Neural progenitor cell (in vitro differentiated cells): Measurements from ENCODE around the gene PSMG1.

Experiments used
- EZH2phosphoT487 ChIP-seq: fragments of 200-600 bp; sonication (generic); IDR thresholded peaks from 2 replicates; pipeline ENCODE4 v1.6.1; 2017; ENCODE audit warnings: antibody characterized with exemption
- TF ChIP-seq, protein P1 (sequence below): fragments of 200-600 bp; sonication (generic); IDR thresholded peaks from 2 replicates; pipeline ENCODE4 v1.5.1; 2017; ENCODE audit warnings: antibody characterized with exemption, mild to moderate bottlenecking

DNA sequence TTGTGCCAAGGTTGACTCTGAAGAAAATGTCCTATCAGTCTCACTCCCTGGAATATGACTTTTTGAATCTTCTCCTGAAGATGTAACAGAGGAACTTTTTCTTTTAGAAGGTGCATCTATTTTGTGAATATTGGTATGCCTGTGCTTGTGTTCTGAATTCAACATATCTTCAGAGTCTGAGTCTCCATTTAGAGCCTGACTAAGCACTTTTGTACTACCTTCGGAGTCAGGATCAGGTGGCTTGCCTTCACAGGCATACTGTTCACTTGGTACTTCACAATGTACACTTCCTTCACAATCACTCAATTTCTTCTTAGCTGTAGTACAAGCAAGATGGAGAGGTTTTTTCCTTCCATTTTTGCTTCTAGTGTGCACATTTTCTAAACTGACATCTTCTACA lies 13.6 kb upstream of the PSMG1 start:
- TF ChIP-seq, protein P1, sequence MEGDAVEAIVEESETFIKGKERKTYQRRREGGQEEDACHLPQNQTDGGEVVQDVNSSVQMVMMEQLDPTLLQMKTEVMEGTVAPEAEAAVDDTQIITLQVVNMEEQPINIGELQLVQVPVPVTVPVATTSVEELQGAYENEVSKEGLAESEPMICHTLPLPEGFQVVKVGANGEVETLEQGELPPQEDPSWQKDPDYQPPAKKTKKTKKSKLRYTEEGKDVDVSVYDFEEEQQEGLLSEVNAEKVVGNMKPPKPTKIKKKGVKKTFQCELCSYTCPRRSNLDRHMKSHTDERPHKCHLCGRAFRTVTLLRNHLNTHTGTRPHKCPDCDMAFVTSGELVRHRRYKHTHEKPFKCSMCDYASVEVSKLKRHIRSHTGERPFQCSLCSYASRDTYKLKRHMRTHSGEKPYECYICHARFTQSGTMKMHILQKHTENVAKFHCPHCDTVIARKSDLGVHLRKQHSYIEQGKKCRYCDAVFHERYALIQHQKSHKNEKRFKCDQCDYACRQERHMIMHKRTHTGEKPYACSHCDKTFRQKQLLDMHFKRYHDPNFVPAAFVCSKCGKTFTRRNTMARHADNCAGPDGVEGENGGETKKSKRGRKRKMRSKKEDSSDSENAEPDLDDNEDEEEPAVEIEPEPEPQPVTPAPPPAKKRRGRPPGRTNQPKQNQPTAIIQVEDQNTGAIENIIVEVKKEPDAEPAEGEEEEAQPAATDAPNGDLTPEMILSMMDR, result no peak
- TF ChIP-seq EZH2phosphoT487, result no peak
